H1 (cell line): ENCODE results near the gene TLX1. TPM values are rescaled to one million over a fixed set of nuclear protein-coding genes. Genes with fewer than 3 reads are reported as not detected.
A peak's percentile ranks its signal among the peaks of the same experiment; 100 is the strongest.

Experiments
- CTCF ChIA-PET: fragments of 300-600 bp; sonication (Branson Sonifier 250); formaldehyde crosslinking; loops from one replicate; lab custom pipeline; 2021; ENCODE audit not compliant: partially characterized antibody; lab: Charles Lee
- POLR2A ChIA-PET: fragments of 300-600 bp; sonication (Branson Sonifier 250); formaldehyde crosslinking; loops from one replicate; lab custom pipeline; 2021; ENCODE audit warnings: inconsistent platforms; ENCODE audit not compliant: partially characterized antibody; lab: Charles Lee
- DNase-seq, 2 experiments: peaks; one replicate each; pipeline versions ENCODE4 v3.0.0 to v3.0.0-alpha.2; 2010 to 2022; ENCODE audit warnings: low spot score in 2 of 2, low read depth in 1 of 2, mixed read lengths in 1 of 2
- FAIRE-seq: peaks from 2 replicates; lab custom pipeline; 2011; peaks lifted over from hg19 to GRCh38; lab: Jason Lieb, UNC
- H2AFZ ChIP-seq: 2 replicates; pipeline ENCODE4 v1.8.1; 2012; ENCODE audit warnings: low read length, inconsistent platforms
- H2AK5ac ChIP-seq: 2 replicates; pipeline ENCODE4 v1.6.1; 2013; ENCODE audit warnings: low read depth, low read length
- H2BK120ac ChIP-seq: replicated peaks from 2 replicates; pipeline ENCODE3; 2013; ENCODE audit warnings: low read depth, low read length, inconsistent platforms
- H2BK12ac ChIP-seq: 2 replicates; pipeline ENCODE4 v1.6.1; 2013; ENCODE audit warnings: low read depth, low read length
- H2BK15ac ChIP-seq: 2 replicates; pipeline ENCODE4 v1.6.1; 2013; ENCODE audit warnings: low read length
- H2BK20ac ChIP-seq: 2 replicates; pipeline ENCODE4 v1.6.1; 2013; ENCODE audit warnings: low read length
- H2BK5ac ChIP-seq: 2 replicates; pipeline ENCODE4 v1.6.1; 2013; ENCODE audit warnings: low read depth, low read length
- H3K14ac ChIP-seq: 2 replicates; pipeline ENCODE4 v1.6.1; 2013; ENCODE audit warnings: inconsistent platforms; ENCODE audit not compliant: insufficient read length
- H3K18ac ChIP-seq: 2 replicates; pipeline ENCODE4 v1.6.1; 2013; ENCODE audit warnings: low read length; ENCODE audit errors: extremely low read depth
- H3K23ac ChIP-seq: 2 replicates; pipeline ENCODE4 v1.6.1; 2013; ENCODE audit warnings: inconsistent platforms; ENCODE audit not compliant: insufficient read length
- H3K23me2 ChIP-seq: 2 replicates; pipeline ENCODE4 v1.6.1; 2013; ENCODE audit warnings: low read depth, low read length
- H3K27ac ChIP-seq: 2 replicates; pipeline ENCODE4 v1.6.1; 2011; ENCODE audit warnings: low read depth, low read length, inconsistent platforms
- H3K27me3 ChIP-seq, 4 experiments: replicated peaks in 1 of 4; 1 replicate in 1 of 4; 2 replicates in 3 of 4; pipeline versions ENCODE4 v1.6.1 to v1.8.1; 2011 to 2013; ENCODE audit warnings: low read length in 3 of 4, mild to moderate bottlenecking in 3 of 4, inconsistent platforms in 2 of 4, mixed read lengths in 2 of 4, moderate library complexity in 1 of 4; ENCODE audit not compliant: control insufficient read depth in 3 of 4, insufficient read depth in 3 of 4; ENCODE audit errors: extremely low read depth in 1 of 4
- H3K36me3 ChIP-seq, 4 experiments: 2 replicates each; pipeline versions ENCODE4 v1.6.1 to v1.8.1; 2011 to 2013; ENCODE audit warnings: mild to moderate bottlenecking in 4 of 4, low read length in 3 of 4, moderate library complexity in 2 of 4, control low read depth in 1 of 4, inconsistent platforms in 1 of 4; ENCODE audit not compliant: insufficient read depth in 4 of 4, control insufficient read depth in 2 of 4
- H3K4ac ChIP-seq: replicated peaks from 2 replicates; pipeline ENCODE3; 2013; ENCODE audit warnings: low read length, low read depth, mixed read lengths, inconsistent platforms; ENCODE audit not compliant: insufficient read length
- H3K4me1 ChIP-seq, 4 experiments: replicated peaks in 1 of 4; 1 replicate in 1 of 4; 2 replicates in 3 of 4; pipeline versions ENCODE4 v1.6.1 to v1.8.1; 2011 to 2013; ENCODE audit warnings: low read length in 3 of 4, inconsistent platforms in 2 of 4, mixed read lengths in 1 of 4; ENCODE audit not compliant: insufficient read depth in 4 of 4, control insufficient read depth in 3 of 4
- H3K4me2 ChIP-seq, 2 experiments: 2 replicates each; pipeline versions ENCODE4 v1.6.1 to v1.8.1; 2011 to 2013; ENCODE audit warnings: low read depth in 2 of 2, low read length in 2 of 2, control low read depth in 1 of 2, inconsistent platforms in 1 of 2, mild to moderate bottlenecking in 1 of 2; ENCODE audit not compliant: insufficient read depth in 1 of 2
- H3K4me3 ChIP-seq, 4 experiments: fragments of 200-600, 300-600 bp in 1 of 4; sonication (generic), shearing (Covaris generic), sonication (Bioruptor Twin) in 1 of 4; 2 replicates each; pipeline versions ENCODE4 v1.5.1 to v1.8.1; 2011 to 2016; ENCODE audit warnings: low read length in 4 of 4, low read depth in 3 of 4, control low read depth in 2 of 4, inconsistent platforms in 2 of 4, mild to moderate bottlenecking in 2 of 4, mixed read lengths in 1 of 4, moderate library complexity in 1 of 4; ENCODE audit not compliant: insufficient read depth in 2 of 4; ENCODE audit errors: extremely low read depth in 1 of 4
- H3K56ac ChIP-seq: replicated peaks from 2 replicates; pipeline ENCODE3; 2013; ENCODE audit warnings: low read depth, mild to moderate bottlenecking, mixed read lengths, low read length, inconsistent platforms; ENCODE audit not compliant: insufficient read length
- H3K79me1 ChIP-seq: 2 replicates; pipeline ENCODE4 v1.6.1; 2013; ENCODE audit warnings: low read depth, low read length, control low read depth
- H3K79me2 ChIP-seq, 2 experiments: 2 replicates each; pipeline versions ENCODE4 v1.6.1 to v1.8.1; 2012 to 2013; ENCODE audit warnings: low read length in 2 of 2, mild to moderate bottlenecking in 2 of 2, inconsistent platforms in 1 of 2; ENCODE audit not compliant: insufficient read depth in 2 of 2, control insufficient read depth in 1 of 2
- H3K9ac ChIP-seq, 4 experiments: replicated peaks in 1 of 4; 1 replicate in 1 of 4; 2 replicates in 3 of 4; pipeline versions ENCODE4 v1.6.1 to v1.8.1; 2011 to 2013; ENCODE audit warnings: low read depth in 3 of 4, low read length in 3 of 4, control low read depth in 2 of 4, mild to moderate bottlenecking in 2 of 4, moderate library complexity in 2 of 4, inconsistent platforms in 1 of 4; ENCODE audit errors: extremely low read depth in 1 of 4
- H3K9me3 ChIP-seq, 2 experiments: 2 replicates each; pipeline versions ENCODE4 v1.6.1 to v1.8.1; 2012 to 2013; ENCODE audit warnings: mild to moderate bottlenecking in 2 of 2, moderate library complexity in 2 of 2, control low read depth in 1 of 2, inconsistent platforms in 1 of 2, low read depth in 1 of 2, low read length in 1 of 2, mixed read lengths in 1 of 2; ENCODE audit not compliant: insufficient read depth in 2 of 2
- H4K20me1 ChIP-seq, 2 experiments: replicated peaks in 1 of 2; 2 replicates each; pipeline versions ENCODE3 to v1.8.1; 2011 to 2013; ENCODE audit warnings: inconsistent platforms in 2 of 2, low read length in 2 of 2, mild to moderate bottlenecking in 1 of 2; ENCODE audit not compliant: insufficient read depth in 2 of 2, control insufficient read depth in 1 of 2
- H4K5ac ChIP-seq: 2 replicates; pipeline ENCODE4 v1.6.1; 2013; ENCODE audit warnings: low read length, low read depth, mixed read lengths, inconsistent platforms; ENCODE audit not compliant: insufficient read length
- H4K8ac ChIP-seq: 2 replicates; pipeline ENCODE4 v1.8.0; 2013; ENCODE audit warnings: mild to moderate bottlenecking, moderate library complexity, low read length, inconsistent platforms; ENCODE audit not compliant: insufficient read depth; ENCODE audit errors: extremely low read depth
- H4K91ac ChIP-seq: replicated peaks from 2 replicates; pipeline ENCODE3; 2013; ENCODE audit warnings: low read length, mixed read lengths, inconsistent platforms; ENCODE audit not compliant: insufficient read length
- ATF2 ChIP-seq: IDR thresholded peaks from 2 replicates; pipeline ENCODE4 v1.6.1; 2012; ENCODE audit warnings: low read length, inconsistent platforms
- BACH1 ChIP-seq: IDR thresholded peaks from 2 replicates; pipeline ENCODE4 v1.6.1; 2012; ENCODE audit warnings: low read length, improper control_type of control experiment
- CHD2 ChIP-seq: IDR thresholded peaks from 2 replicates; pipeline ENCODE4 v1.6.1; 2012; ENCODE audit warnings: low read length, improper control_type of control experiment
- CREB1 ChIP-seq: IDR thresholded peaks from 2 replicates; pipeline ENCODE4 v1.6.1; 2012; ENCODE audit warnings: inconsistent platforms
- HDAC6 ChIP-seq: IDR thresholded peaks from one replicate; pipeline ENCODE4 v1.7.1; 2012; ENCODE audit warnings: low read depth, mild to moderate bottlenecking, inconsistent platforms, low read length, moderate library complexity
- KDM5A ChIP-seq: fragments of 200-600 bp; IDR thresholded peaks from 2 replicates; pipeline ENCODE4 v1.7.1; 2012; ENCODE audit warnings: mild to moderate bottlenecking, low read length, inconsistent platforms, mixed read lengths
- POLR2AphosphoS5 ChIP-seq: IDR thresholded peaks from 2 replicates; pipeline ENCODE4 v1.6.1; 2011; ENCODE audit warnings: low read depth, low read length
- RFX5 ChIP-seq: IDR thresholded peaks from 2 replicates; pipeline ENCODE4 v1.6.1; 2011; ENCODE audit warnings: low read depth, low read length, improper control_type of control experiment, borderline replicate concordance
- SIN3A ChIP-seq, 2 experiments: IDR thresholded peaks in 1 of 2; conservative IDR thresholded peaks in 1 of 2; 2 replicates each; pipeline ENCODE4 v1.6.1; 2011 to 2012; ENCODE audit warnings: low read length in 2 of 2, improper control_type of control experiment in 1 of 2, low read depth in 1 of 2, mild to moderate bottlenecking in 1 of 2
- WGBS, 2 experiments: shearing (Covaris generic) in 1 of 2; methylation state at CpG; one replicate each; pipeline versions ENCODE4 v1.1.6 to v1.1.7; 2013 to 2015; ENCODE audit warnings: low lambda C conversion rate in 2 of 2, mixed read lengths in 2 of 2, inconsistent platforms in 1 of 2, low coverage in 1 of 2, missing lambda C conversion rate in 1 of 2; ENCODE audit not compliant: insufficient replicate concordance in 2 of 2, insufficient coverage in 1 of 2, insufficient read length in 1 of 2; ENCODE audit errors: extremely low coverage in 1 of 2, missing lambda C conversion rate in 1 of 2; 5-methylcytosine and 5-hydroxymethylcytosine counted together
- polyA plus RNA-seq, 7 experiments: library from polyadenylated mRNA; depleted of rRNA in 3 of 7; stranded (reverse) in 5 of 7; unstranded in 2 of 7; fragments of >200 nt in 5 of 7; fragments of 200-250 nt in 2 of 7; gene quantifications; 1 replicate in 5 of 7; 2 replicates in 1 of 7; 4 replicates in 1 of 7; pipeline versions ENCODE4 v1.2.1 to v1.2.3, GENCODE V29; 2011 to 2013; ENCODE audit warnings: missing spikeins in 2 of 7, mixed read lengths in 2 of 7
- total RNA-seq: library from RNA; stranded (reverse); fragmentation: NEBNext Ultra II Directional; extraction: Animal tissue kit (Norgen Biotek cat#: 25700); gene quantifications from 2 replicates; pipeline ENCODE4 v1.2.1, GENCODE V29; 2021
- TF ChIP-seq, protein P1 (sequence below): IDR thresholded peaks from 2 replicates; pipeline ENCODE4 v1.6.1; 2011; ENCODE audit warnings: low read depth, mild to moderate bottlenecking, low read length; ENCODE audit not compliant: insufficient read depth

TLX1 gene
- total and polyA plus RNA-seq, 2 of the 8 experiments (the other 6 are each of a cell fraction or from before 2014, with no cell fraction given) = not detected

GRCh38 chr10:101111547-101111946 is 19.6 kb upstream of the TLX1 start:
- Histone ChIP-seq H3K79me2 (no peaks in the 10 kb centered on the region), H4K5ac (no peak overlapping the region), H4K91ac (no peak overlapping the region), H3K4me3 (no peak overlapping the region), H4K20me1 (peaks cover 0 to 1% of the 10 kb centered on the region in 2 experiments), H2AK5ac (no peak overlapping the region), H2BK15ac (no peak overlapping the region), H2AFZ (no peak overlapping the region), H3K14ac (no peak overlapping the region), H2BK12ac (no peak overlapping the region), H3K18ac (no peak overlapping the region), H2BK120ac (no peak overlapping the region), H3K36me3 (no peaks in the 10 kb centered on the region), H3K9ac (no peak overlapping the region), H3K23me2 (no peaks in the 10 kb centered on the region), H4K8ac (no peak overlapping the region), H3K4me2 (no peak overlapping the region), H3K4ac (no peak overlapping the region), H3K27me3 (peaks cover 0 to 6% (median 3%) of the 10 kb centered on the region in 4 experiments; a peak in 4 of 7 replicates), H3K27ac (no peak overlapping the region), H3K79me1 (no peaks in the 10 kb centered on the region), H3K23ac (no peak overlapping the region), H2BK20ac (0 out of 2 replicates have a peak overlapping the region, but pooled peaks have one; percentile 86), H2BK5ac (no peak overlapping the region), H3K56ac (no peak overlapping the region), H3K9me3 (no peaks in the 10 kb centered on the region), H3K4me1 (peaks cover 0 to 15% (median 4%) of the 10 kb centered on the region in 4 experiments; a peak in 6 of 7 replicates)
- ChIA-PET POLR2A (no interaction called here), CTCF (interaction anchor here (0.9 to 4.0 kb wide), 7 partner anchors 11 to 127 kb away, joined by 3 to 25 read pairs (median 3); no protein-coding TSS in a partner anchor)
- DNase-seq (no peak), FAIRE-seq (no peak)
- TF ChIP-seq RFX5 (no peak), CREB1 (no peak), HDAC6 (no peak), ATF2 (no peak), CHD2 (no peak), KDM5A (no peak), POLR2AphosphoS5 (no peak), SIN3A (conservative IDR thresholded peaks at IDR 0.05 in 1 of 2, IDR thresholded peaks at IDR 0.05 in 1 of 2; ENCODE audit: low read depth in 1 of 2, low read length in 2 of 2) (no peak), BACH1 (no peak)
- TF ChIP-seq, protein P1, sequence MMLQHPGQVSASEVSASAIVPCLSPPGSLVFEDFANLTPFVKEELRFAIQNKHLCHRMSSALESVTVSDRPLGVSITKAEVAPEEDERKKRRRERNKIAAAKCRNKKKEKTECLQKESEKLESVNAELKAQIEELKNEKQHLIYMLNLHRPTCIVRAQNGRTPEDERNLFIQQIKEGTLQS = no peak
- 90% methylated on average over 8 of the region's 8 CpGs; no CpG with 5 or more reads in 1 of the 2 experiments for whole genome bisulfite sequencing, 2 experiments
